Loucy (cell line): ENCODE results near the gene C17orf50.

Experiments
- H2AFZ ChIP-seq: fragments of 200-600 bp; sonication (generic); 2 replicates; pipeline ENCODE4 v1.6.0; 2016; ENCODE audit warnings: antibody characterized with exemption, mild to moderate bottlenecking, low read length, moderate library complexity
- H3F3A ChIP-seq: fragments of 200-600 bp; 2 replicates; pipeline ENCODE4 v1.6.0; 2016; ENCODE audit warnings: antibody characterized with exemption, low read depth, mild to moderate bottlenecking
- H3K27me3 ChIP-seq: fragments of 200-600 bp; sonication (generic); 2 replicates; pipeline ENCODE4 v1.6.1; 2014; ENCODE audit warnings: low read length, mild to moderate bottlenecking; ENCODE audit not compliant: insufficient read depth, poor library complexity, severe bottlenecking
- H3K36me3 ChIP-seq: fragments of 200-600 bp; sonication (generic); 2 replicates; pipeline ENCODE4 v1.6.1; 2016; ENCODE audit warnings: low read length; ENCODE audit not compliant: insufficient read depth
- H3K4me1 ChIP-seq: fragments of 200-600 bp; sonication (generic); 2 replicates; pipeline ENCODE4 v1.5.1; 2014; ENCODE audit warnings: low read length, mild to moderate bottlenecking; ENCODE audit not compliant: insufficient read depth, poor library complexity, severe bottlenecking
- H3K4me2 ChIP-seq: fragments of 200-600 bp; sonication (generic); 2 replicates; pipeline ENCODE4 v1.6.0; 2014; ENCODE audit warnings: antibody characterized with exemption, low read length, low read depth, mild to moderate bottlenecking; ENCODE audit not compliant: poor library complexity, severe bottlenecking
- H3K4me3 ChIP-seq: fragments of 200-600 bp; sonication (generic); 2 replicates; pipeline ENCODE4 v1.5.1; 2014; ENCODE audit warnings: low read length, mild to moderate bottlenecking, mixed read lengths; ENCODE audit not compliant: poor library complexity, severe bottlenecking
- H3K79me2 ChIP-seq: fragments of 200-600 bp; sonication (generic); 2 replicates; pipeline ENCODE4 v1.6.1; 2014; ENCODE audit warnings: low read length; ENCODE audit not compliant: insufficient read depth
- H3K9ac ChIP-seq: fragments of 200-600 bp; sonication (generic); 2 replicates; pipeline ENCODE4 v1.6.0; 2014; ENCODE audit warnings: mild to moderate bottlenecking, low read depth, low read length, moderate library complexity; ENCODE audit not compliant: poor library complexity, severe bottlenecking
- H3K9me2 ChIP-seq: fragments of 200-600 bp; sonication (generic); replicated peaks from 2 replicates; pipeline ENCODE4 v1.6.1; 2016; ENCODE audit warnings: low read depth, low read length, mixed read lengths
- H3K9me3 ChIP-seq: fragments of 200-600 bp; sonication (generic); 2 replicates; pipeline ENCODE4 v1.6.1; 2014; ENCODE audit warnings: mild to moderate bottlenecking, antibody characterized with exemption, low read length, low read depth; ENCODE audit not compliant: insufficient read depth
- H4K20me1 ChIP-seq: fragments of 200-600 bp; sonication (generic); 2 replicates; pipeline ENCODE4 v1.6.0; 2014; ENCODE audit warnings: antibody characterized with exemption, low read length, mild to moderate bottlenecking; ENCODE audit not compliant: insufficient read depth, poor library complexity, severe bottlenecking
- CTCF ChIP-seq: fragments of 200-600 bp; sonication (generic); conservative IDR thresholded peaks from 2 replicates; pipeline ENCODE4 v1.5.1; 2014; ENCODE audit warnings: mild to moderate bottlenecking, antibody characterized with exemption, low read length
- EZH2phosphoT487 ChIP-seq: fragments of 200-600 bp; IDR thresholded peaks from 2 replicates; pipeline ENCODE4 v1.6.1; 2018; ENCODE audit warnings: antibody characterized with exemption, mild to moderate bottlenecking, moderate library complexity, borderline replicate concordance

C17orf50 gene

GRCh38 chr17:35738519-35739133 lies 22.1 kb upstream of the C17orf50 start:
- Histone ChIP-seq H3K36me3 (no peaks in the 10 kb centered on the region), H3K27me3 (no peaks in the 10 kb centered on the region), H3K4me3 (no peak overlapping the region), H4K20me1 (no peaks in the 10 kb centered on the region), H3K9ac (no peak overlapping the region), H2AFZ (no peak overlapping the region), H3K4me2 (no peak overlapping the region), H3F3A (no peaks in the 10 kb centered on the region), H3K9me3 (no peaks in the 10 kb centered on the region), H3K9me2 (no peaks in the 10 kb centered on the region), H3K79me2 (no peaks in the 10 kb centered on the region), H3K4me1 (no peaks in the 10 kb centered on the region)
- TF ChIP-seq EZH2phosphoT487 (no peak), CTCF (no peak)

GRCh38 chr17:35740216-35740615 lies 20.5 kb upstream of the C17orf50 start:
- Histone ChIP-seq H2AFZ (no peak overlapping the region), H3K9me2 (no peaks in the 10 kb centered on the region), H3K4me1 (no peaks in the 10 kb centered on the region), H3K4me2 (no peak overlapping the region), H4K20me1 (no peaks in the 10 kb centered on the region), H3K9ac (no peak overlapping the region), H3K4me3 (no peak overlapping the region), H3K9me3 (no peaks in the 10 kb centered on the region), H3K27me3 (no peaks in the 10 kb centered on the region), H3K36me3 (no peaks in the 10 kb centered on the region), H3K79me2 (no peaks in the 10 kb centered on the region), H3F3A (no peaks in the 10 kb centered on the region)
- no peak for TF ChIP-seq EZH2phosphoT487
- TF ChIP-seq CTCF: no peak

GRCh38 chr17:35740997-35741931 lies 19.4 kb upstream of the C17orf50 start:
- H3F3A ChIP-seq: no peaks in the 10 kb centered on the region
- no peaks in the 10 kb centered on the region for H3K79me2 ChIP-seq
- no peaks in the 10 kb centered on the region for H3K9me2 ChIP-seq
- H3K9me3 ChIP-seq: no peaks in the 10 kb centered on the region
- H3K36me3 ChIP-seq: no peaks in the 10 kb centered on the region
- no peaks in the 10 kb centered on the region for H4K20me1 ChIP-seq
- no peak overlapping the region for H3K4me3 ChIP-seq
- no peak overlapping the region for H3K4me2 ChIP-seq
- H3K27me3 ChIP-seq: no peaks in the 10 kb centered on the region
- H3K4me1 ChIP-seq: no peaks in the 10 kb centered on the region
- no peak overlapping the region for H2AFZ ChIP-seq
- H3K9ac ChIP-seq: no peak overlapping the region
- no peak for TF ChIP-seq EZH2phosphoT487
- TF ChIP-seq CTCF: no peak
